ENCODE data around the gene TTC17. TPM values are rescaled to one million over a fixed set of nuclear protein-coding genes. Genes with fewer than 3 reads are reported as not detected.
"Not testable (repeated sequence)": the region's sequence is repeated elsewhere in the genome, so short reads cannot be mapped to it uniquely, and the experiment has no call there.

The TTC17 gene
- total RNA-seq, 2 donors from 2014 or later: 33.6 to 45.3 TPM

DNA sequence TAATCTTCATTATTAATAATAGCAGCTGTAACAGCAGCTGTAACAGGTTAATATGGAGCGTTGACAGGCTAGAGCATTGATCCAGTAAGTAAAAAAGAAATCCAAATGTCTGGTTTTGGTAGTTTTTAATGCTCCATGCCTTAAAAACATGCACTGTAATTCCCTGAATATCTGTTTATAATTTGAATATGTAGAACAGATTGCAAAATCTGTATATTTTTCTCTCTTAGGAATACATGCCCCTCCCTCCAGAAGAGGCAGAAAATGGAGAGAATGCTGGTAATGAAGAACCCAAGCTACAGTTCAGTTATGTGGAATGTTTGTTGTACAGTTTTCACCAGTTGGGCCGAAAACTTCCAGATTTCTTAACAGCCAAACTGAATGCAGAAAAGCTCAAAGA, 30.2 kb upstream of the TTC17 start:
- Histone ChIP-seq H3K4me1 (no peaks in the 10 kb centered on the region), H3K36me3 (peaks cover 90% of the 10 kb centered on the region), H3K27me3 (no peaks in the 10 kb centered on the region), H3K27ac (no peak overlapping the region), H3K9me3 (no peaks in the 10 kb centered on the region), H3K4me3 (no peak overlapping the region)
- TF ChIP-seq CTCF (IDR thresholded peaks at IDR 0.05): no peak
- no peak for DNase-seq (ENCODE audit: low spot score)

DNA sequence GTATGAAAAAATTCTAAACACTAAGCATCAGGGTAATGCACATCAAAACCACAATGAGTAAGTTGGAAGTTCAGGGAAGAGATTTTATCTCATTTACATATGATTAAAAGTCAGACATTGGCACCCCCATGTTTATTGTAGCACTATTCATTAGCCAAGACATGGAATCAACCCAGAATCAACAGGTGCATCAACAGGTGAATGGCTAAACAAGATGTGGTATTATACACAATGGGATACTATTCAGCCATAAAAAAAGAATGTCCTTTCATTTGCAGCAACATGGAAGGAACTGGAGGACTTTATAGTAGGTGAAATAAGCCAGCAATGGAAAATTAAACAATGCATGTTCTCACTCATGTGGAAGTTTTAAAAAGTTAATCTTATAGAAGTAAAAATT, 17.6 kb upstream of the TTC17 start:
- no peaks in the 10 kb centered on the region for H3K27me3 ChIP-seq
- no peak for DNase-seq (ENCODE audit: low spot score)
- H3K4me1 ChIP-seq: no peaks in the 10 kb centered on the region
- no peak for TF ChIP-seq CTCF (IDR thresholded peaks at IDR 0.05)
- no peak overlapping the region for H3K27ac ChIP-seq
- H3K4me3 ChIP-seq: no peak overlapping the region
- H3K9me3 ChIP-seq: no peaks in the 10 kb centered on the region
- peaks cover 31% of the 10 kb centered on the region for H3K36me3 ChIP-seq

GRCh38 chr11:43351426-43351825, 7.3 kb upstream of the TTC17 start:
- not testable (repeated sequence) for H3K27ac ChIP-seq; DNase-seq (ENCODE audit: low spot score); H3K36me3 ChIP-seq; H3K27me3 ChIP-seq; H3K4me3 ChIP-seq; H3K9me3 ChIP-seq; H3K4me1 ChIP-seq

- Histone ChIP-seq H3K27me3 (no peaks in the 10 kb centered on the region), H3K27ac (no peak overlapping the region), H3K4me3 (no peak overlapping the region), H3K9me3 (no peaks in the 10 kb centered on the region), H3K4me1 (peaks cover 0 to 5% of the 10 kb centered on the region in 2 donors), H3K36me3 (no peaks in the 10 kb centered on the region)
- no peak for DNase-seq (ENCODE audit: low spot score)
- no peak for TF ChIP-seq CTCF (IDR thresholded peaks at IDR 0.05)
These were observed 4.4 kb upstream of the TTC17 start for GRCh38 chr11:43354311-43354710.

GRCh38 chr11:43356336-43356735, 2.4 kb upstream of the TTC17 start:
- H3K27me3 ChIP-seq: no peaks in the 10 kb centered on the region
- no peak for DNase-seq (ENCODE audit: low spot score)
- H3K9me3 ChIP-seq: no peaks in the 10 kb centered on the region
- H3K4me3 ChIP-seq: no peak overlapping the region
- TF ChIP-seq CTCF (IDR thresholded peaks at IDR 0.05): no peak
- H3K27ac ChIP-seq: no peak overlapping the region
- H3K36me3 ChIP-seq: no peaks in the 10 kb centered on the region
- peaks cover 0 to 21% of the 10 kb centered on the region in 2 donors for H3K4me1 ChIP-seq

- no peak for TF ChIP-seq CTCF (IDR thresholded peaks at IDR 0.05)
- peaks cover 0 to 28% of the 10 kb centered on the region in 2 donors for H3K4me1 ChIP-seq
- no peaks in the 10 kb centered on the region for H3K27me3 ChIP-seq
- H3K36me3 ChIP-seq: no peaks in the 10 kb centered on the region
- peak overlapping the region; percentile 89 for H3K27ac ChIP-seq
- no peaks in the 10 kb centered on the region for H3K9me3 ChIP-seq
- peak overlapping the region; percentile 91 to 98 for H3K4me3 ChIP-seq
- DNase-seq (ENCODE audit: low spot score): no peak
These were observed 380 bp upstream of the TTC17 start for GRCh38 chr11:43358279-43358800.

Measured in right atrium auricular region (tissue), 2 donors.